ENCODE measurements around the gene ZNF211. TPM values are rescaled to one million over a fixed set of nuclear protein-coding genes. Genes with fewer than 3 reads are reported as not detected.
A peak's percentile ranks its signal among the peaks of the same experiment; 100 is the strongest.

Gene ZNF211
- total and polyA plus RNA-seq, 10 of the 15 experiments (the other 5 are each of a cell fraction or from before 2014, with no cell fraction given): 2.1 to 20.6 (median 9.3) TPM

GRCh38 chr19:57632987-57633831, at the start of gene ZNF211 (continued):
- no peak for TF ChIP-seq CHD4 (IDR thresholded peaks at IDR 0.05)
- peak; percentile 57; the same call in 1 of the 2 replicates for TF ChIP-seq STAT1 (conservative IDR thresholded peaks at IDR 0.05)
- TF ChIP-seq LARP7 (IDR thresholded peaks at IDR 0.05): no peak; the same call in none of the 2 replicates
- no peak for TF ChIP-seq ZNF592 (IDR thresholded peaks at IDR 0.05)
- TF ChIP-seq SP1 (IDR thresholded peaks at IDR 0.05; ENCODE audit: low read depth, low read length): peak; percentile 95
- TF ChIP-seq ZNF384 (IDR thresholded peaks at IDR 0.05; ENCODE audit: borderline replicate concordance, low read depth, low read length): no peak
- peak in 1 of 2 experiments; percentile 35; a peak in 1 of 4 replicates for TF ChIP-seq BHLHE40 (IDR thresholded peaks at IDR 0.05; ENCODE audit: borderline replicate concordance in 1 of 2, low read depth in 2 of 2, low read length in 1 of 2)
- TF ChIP-seq EGR1 (IDR thresholded peaks at IDR 0.05; ENCODE audit: borderline replicate concordance in 1 of 2, low read depth in 2 of 2, low read length in 2 of 2): no peak
- no peak for TF ChIP-seq MEF2B (IDR thresholded peaks at IDR 0.05; ENCODE audit: partially characterized antibody, poor library complexity, severe bottlenecking)
- no peak for TF ChIP-seq FOS (IDR thresholded peaks at IDR 0.05; ENCODE audit: borderline replicate concordance, extremely low read depth, insufficient read length)
- TF ChIP-seq JUNB (IDR thresholded peaks at IDR 0.05): no peak
- no peak for TF ChIP-seq ATF3 (IDR thresholded peaks at IDR 0.05; ENCODE audit: borderline replicate concordance, extremely low read depth, low read depth, low read length)
- TF ChIP-seq IKZF1 (conservative IDR thresholded peaks at IDR 0.05): peak; percentile 88
- no peak for TF ChIP-seq TCF3 (IDR thresholded peaks at IDR 0.05; ENCODE audit: borderline replicate concordance, insufficient read depth, low read depth, low read length)
- no peak for TF ChIP-seq ZNF274 (IDR thresholded peaks at IDR 0.05; ENCODE audit: insufficient read depth, insufficient read length)
- peak; percentile 61; the same call in 1 of the 2 replicates for TF ChIP-seq TAF1 (IDR thresholded peaks at IDR 0.05; ENCODE audit: borderline replicate concordance, low read depth, low read length)
- 0 out of 2 replicates have a peak, but pooled peaks have one; percentile 42 for TF ChIP-seq NR2F1 (conservative IDR thresholded peaks at IDR 0.05)
- no peak for TF ChIP-seq ZSCAN29 (IDR thresholded peaks at IDR 0.05)
- TF ChIP-seq CBX5 (IDR thresholded peaks at IDR 0.05; ENCODE audit: low read depth): peak; percentile 48; the same call in 1 of the 2 replicates
- TF ChIP-seq KDM1A (IDR thresholded peaks at IDR 0.05; ENCODE audit: borderline replicate concordance): no peak
- TF ChIP-seq IRF4 (IDR thresholded peaks at IDR 0.05; ENCODE audit: low read depth, low read length): no peak
- no peak for TF ChIP-seq PAX5 (IDR thresholded peaks at IDR 0.05; ENCODE audit: borderline replicate concordance, low read depth, low read length)
- TF ChIP-seq TCF12 (IDR thresholded peaks at IDR 0.05; ENCODE audit: low read depth, low read length): no peak
- TF ChIP-seq ZBTB33 (IDR thresholded peaks at IDR 0.05): no peak
- TF ChIP-seq RELA (IDR thresholded peaks at IDR 0.05; ENCODE audit: borderline replicate concordance, partially characterized antibody): no peak
